CD14-positive monocyte (primary cell): ENCODE results near the gene ACP1. TPM values are rescaled to one million over a fixed set of nuclear protein-coding genes. Genes with fewer than 3 reads are reported as not detected.

ENCODE experiments used
- DNase-seq, 3 donors: peaks; one replicate each; pipeline ENCODE4 v3.0.0-alpha.2; 2011 to 2022
- H2AFZ ChIP-seq: 2 replicates; pipeline ENCODE4 v1.6.0; 2012; ENCODE audit warnings: mild to moderate bottlenecking, low read depth, low read length, inconsistent platforms; ENCODE audit not compliant: insufficient read depth, poor library complexity, severe bottlenecking
- H3K27ac ChIP-seq, 2 donors: 1 replicate in 1 of 2; 2 replicates in 1 of 2; pipeline ENCODE4 v1.5.1; 2012 to 2013; ENCODE audit warnings: low read length in 2 of 2, control low read depth in 1 of 2, inconsistent platforms in 1 of 2, low read depth in 1 of 2, mild to moderate bottlenecking in 1 of 2
- H3K27me3 ChIP-seq, 2 donors: one replicate each; pipeline versions ENCODE4 v1.6.0 to v1.6.1; 2011 to 2013; ENCODE audit warnings: low read length in 2 of 2; ENCODE audit not compliant: control insufficient read depth in 2 of 2, insufficient read depth in 2 of 2
- H3K36me3 ChIP-seq, 2 donors: replicated peaks in 1 of 2; 1 replicate in 1 of 2; 2 replicates in 1 of 2; pipeline versions ENCODE4 v1.5.1 to v1.6.1; 2012 to 2013; ENCODE audit warnings: low read length in 2 of 2, control low read depth in 1 of 2, inconsistent platforms in 1 of 2, mild to moderate bottlenecking in 1 of 2; ENCODE audit not compliant: insufficient read depth in 2 of 2, control insufficient read depth in 1 of 2
- H3K4me1 ChIP-seq, 2 donors: 1 replicate in 1 of 2; 2 replicates in 1 of 2; pipeline versions ENCODE4 v1.5.1 to v1.6.1; 2012 to 2013; ENCODE audit warnings: low read length in 2 of 2, control low read depth in 1 of 2, inconsistent platforms in 1 of 2, mild to moderate bottlenecking in 1 of 2, moderate library complexity in 1 of 2; ENCODE audit not compliant: insufficient read depth in 2 of 2, control insufficient read depth in 1 of 2
- H3K4me2 ChIP-seq: replicated peaks from 2 replicates; pipeline ENCODE3; 2012; ENCODE audit warnings: low read length, moderate library complexity, mild to moderate bottlenecking; ENCODE audit not compliant: poor library complexity, severe bottlenecking; ENCODE audit errors: extremely low read depth
- H3K4me3 ChIP-seq, 3 experiments: fragments of 200-600 bp in 1 of 3; sonication (generic) in 1 of 3; replicated peaks in 1 of 3; 1 replicate in 2 of 3; 2 replicates in 1 of 3; pipeline ENCODE4 v1.5.1; 2011 to 2013; ENCODE audit warnings: low read length in 3 of 3, mild to moderate bottlenecking in 3 of 3, control low read depth in 2 of 3, low read depth in 2 of 3, inconsistent platforms in 1 of 3, moderate library complexity in 1 of 3
- H3K79me2 ChIP-seq: 2 replicates; pipeline ENCODE4 v1.6.0; 2012; ENCODE audit warnings: mild to moderate bottlenecking, control low read depth, inconsistent platforms, low read length, moderate library complexity; ENCODE audit not compliant: insufficient read depth
- H3K9ac ChIP-seq: 2 replicates; pipeline ENCODE4 v1.6.0; 2017; ENCODE audit warnings: low read length, mild to moderate bottlenecking; ENCODE audit not compliant: insufficient read depth, poor library complexity, severe bottlenecking
- H3K9me3 ChIP-seq, 2 donors: replicated peaks in 1 of 2; 1 replicate in 1 of 2; 2 replicates in 1 of 2; pipeline versions ENCODE4 v1.5.1 to v1.6.1; 2012 to 2013; ENCODE audit warnings: low read length in 2 of 2, control low read depth in 1 of 2; ENCODE audit not compliant: control insufficient read depth in 1 of 2, insufficient read depth in 1 of 2
- H4K20me1 ChIP-seq: 2 replicates; pipeline ENCODE4 v1.6.0; 2012; ENCODE audit warnings: mild to moderate bottlenecking, low read length, control low read depth, moderate library complexity; ENCODE audit not compliant: insufficient read depth
- H3K27ac Mint-ChIP-seq, 7 donors: one replicate each; pipeline ENCODE4 v1.8.0; 2020; ENCODE audit warnings: mild to moderate bottlenecking in 7 of 7, mixed read lengths in 7 of 7, moderate library complexity in 6 of 7, inconsistent platforms in 2 of 7
- H3K27me3 Mint-ChIP-seq, 3 donors: one replicate each; pipeline ENCODE4 v1.8.0; 2021 to 2022; ENCODE audit warnings: low read depth in 3 of 3, mild to moderate bottlenecking in 3 of 3, mixed read lengths in 3 of 3, moderate library complexity in 3 of 3, inconsistent platforms in 1 of 3
- H3K36me3 Mint-ChIP-seq, 2 donors: one replicate each; pipeline ENCODE4 v1.8.0; 2020; ENCODE audit warnings: mixed read lengths in 2 of 2, inconsistent platforms in 1 of 2, mild to moderate bottlenecking in 1 of 2
- H3K4me1 Mint-ChIP-seq: one replicate; pipeline ENCODE4 v1.8.0; 2020; ENCODE audit warnings: mild to moderate bottlenecking, mixed read lengths
- H3K4me3 Mint-ChIP-seq, 2 donors: one replicate each; pipeline ENCODE4 v1.8.0; 2020; ENCODE audit warnings: mild to moderate bottlenecking in 2 of 2, mixed read lengths in 2 of 2, moderate library complexity in 1 of 2
- H3K9me3 Mint-ChIP-seq, 7 donors: one replicate each; pipeline ENCODE4 v1.8.0; 2020 to 2022; ENCODE audit warnings: mixed read lengths in 7 of 7, mild to moderate bottlenecking in 6 of 7, moderate library complexity in 6 of 7, inconsistent platforms in 2 of 7
- WGBS: methylation state at CpG from one replicate; pipeline ENCODE4 v1.1.5; 2013; ENCODE audit warnings: missing lambda C conversion rate; ENCODE audit not compliant: insufficient coverage; 5-methylcytosine and 5-hydroxymethylcytosine counted together
- intact Hi-C, 2 donors: fragments of 100-400 bp; cut with micrococcal nuclease; formaldehyde crosslinking; loops; one replicate each; pipeline versions ENCODE4 v1.15.0 to v1.15.1; 2023
- polyA plus RNA-seq, 3 donors: library from polyadenylated mRNA; depleted of rRNA in 1 of 3; unstranded in 2 of 3; stranded (reverse) in 1 of 3; fragments of 300-500 nt in 2 of 3; fragments of >200 nt in 1 of 3; fragmentation: Illumina TruSeq in 2 of 3; gene quantifications; 1 replicate in 2 of 3; 2 replicates in 1 of 3; pipeline ENCODE4 v1.2.3, GENCODE V29; 2012 to 2021
- TF ChIP-seq, protein P1 (sequence below): fragments of 200-600 bp; IDR thresholded peaks from one replicate; pipeline ENCODE4 v1.8.0; 2022; ENCODE audit warnings: antibody characterized with exemption, mild to moderate bottlenecking

ACP1 gene
- polyA plus RNA-seq, 3 donors = 51.8 to 77.0 (median 73.2) TPM

DNA sequence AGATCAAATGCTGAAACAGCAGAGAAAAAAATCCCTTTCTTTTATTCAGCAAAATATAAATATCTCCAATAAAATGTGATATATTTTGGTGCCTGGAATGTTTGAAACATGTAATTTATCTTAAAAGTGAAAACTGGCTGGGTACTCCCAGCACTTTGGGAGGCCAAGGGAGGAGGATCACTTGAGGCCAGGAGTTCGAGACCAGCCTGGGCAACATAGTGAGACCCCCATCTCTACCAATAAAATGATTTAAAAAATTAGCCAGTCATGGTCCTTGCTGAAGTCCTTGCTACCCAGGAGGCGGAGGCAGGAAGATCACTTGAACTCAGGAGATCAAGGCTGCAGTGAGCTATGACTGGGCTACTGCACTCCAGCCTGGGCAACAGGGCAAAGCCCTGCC, 9.6 kb upstream of the ACP1 start:
- no peak overlapping the region for H3K4me2 ChIP-seq
- no peak overlapping the region for H3K9ac ChIP-seq
- Mint-ChIP-seq H3K4me1 (no peaks in the 10 kb centered on the region), H3K4me3 (no peak overlapping the region), H3K36me3 (peaks cover 3 to 5% of the 10 kb centered on the region in 2 donors), H3K27ac (no peak overlapping the region), H3K9me3 (peaks cover 2 to 23% (median 17%) of the 10 kb centered on the region in 7 donors), H3K27me3 (peaks cover 0 to 2% (median 2%) of the 10 kb centered on the region in 3 donors)
- H3K79me2 ChIP-seq = no peaks in the 10 kb centered on the region
- intact Hi-C loops = no loop called here
- H2AFZ ChIP-seq = no peak overlapping the region
- no peak for DNase-seq
- H3K4me1 ChIP-seq = no peaks in the 10 kb centered on the region
- WGBS = 100% methylated on average over 1 of the region's 2 CpGs
- no peak overlapping the region for H3K27ac ChIP-seq
- no peaks in the 10 kb centered on the region for H3K27me3 ChIP-seq
- TF ChIP-seq, protein P1, sequence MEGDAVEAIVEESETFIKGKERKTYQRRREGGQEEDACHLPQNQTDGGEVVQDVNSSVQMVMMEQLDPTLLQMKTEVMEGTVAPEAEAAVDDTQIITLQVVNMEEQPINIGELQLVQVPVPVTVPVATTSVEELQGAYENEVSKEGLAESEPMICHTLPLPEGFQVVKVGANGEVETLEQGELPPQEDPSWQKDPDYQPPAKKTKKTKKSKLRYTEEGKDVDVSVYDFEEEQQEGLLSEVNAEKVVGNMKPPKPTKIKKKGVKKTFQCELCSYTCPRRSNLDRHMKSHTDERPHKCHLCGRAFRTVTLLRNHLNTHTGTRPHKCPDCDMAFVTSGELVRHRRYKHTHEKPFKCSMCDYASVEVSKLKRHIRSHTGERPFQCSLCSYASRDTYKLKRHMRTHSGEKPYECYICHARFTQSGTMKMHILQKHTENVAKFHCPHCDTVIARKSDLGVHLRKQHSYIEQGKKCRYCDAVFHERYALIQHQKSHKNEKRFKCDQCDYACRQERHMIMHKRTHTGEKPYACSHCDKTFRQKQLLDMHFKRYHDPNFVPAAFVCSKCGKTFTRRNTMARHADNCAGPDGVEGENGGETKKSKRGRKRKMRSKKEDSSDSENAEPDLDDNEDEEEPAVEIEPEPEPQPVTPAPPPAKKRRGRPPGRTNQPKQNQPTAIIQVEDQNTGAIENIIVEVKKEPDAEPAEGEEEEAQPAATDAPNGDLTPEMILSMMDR = no peak
- H3K36me3 ChIP-seq = no peaks in the 10 kb centered on the region
- H3K4me3 ChIP-seq = no peak overlapping the region
- peaks cover 14 to 15% of the 10 kb centered on the region in 2 donors for H3K9me3 ChIP-seq
- H4K20me1 ChIP-seq = no peaks in the 10 kb centered on the region

GRCh38 chr2:256094-256493, 8.7 kb upstream of the ACP1 start:
- peaks cover 0 to 2% (median 2%) of the 10 kb centered on the region in 3 donors for H3K27me3 Mint-ChIP-seq
- no peak overlapping the region for H3K9ac ChIP-seq
- no peak for DNase-seq
- TF ChIP-seq, protein P1 = no peak
- H2AFZ ChIP-seq = no peak overlapping the region
- no peaks in the 10 kb centered on the region for H3K79me2 ChIP-seq
- no peaks in the 10 kb centered on the region for H3K4me1 Mint-ChIP-seq
- H3K4me2 ChIP-seq = no peak overlapping the region
- no peaks in the 10 kb centered on the region for H3K36me3 ChIP-seq
- H3K27ac ChIP-seq = no peak overlapping the region
- intact Hi-C loops = no loop called here
- no peaks in the 10 kb centered on the region for H3K4me1 ChIP-seq
- H4K20me1 ChIP-seq = no peaks in the 10 kb centered on the region
- peaks cover 14 to 15% of the 10 kb centered on the region in 2 donors for H3K9me3 ChIP-seq
- H3K4me3 Mint-ChIP-seq = no peak overlapping the region
- WGBS = no CpG with 5 or more reads among the region's 3 CpGs
- H3K27me3 ChIP-seq = no peaks in the 10 kb centered on the region
- no peak overlapping the region for H3K4me3 ChIP-seq
- no peak overlapping the region for H3K27ac Mint-ChIP-seq
- peaks cover 3 to 5% of the 10 kb centered on the region in 2 donors for H3K36me3 Mint-ChIP-seq
- H3K9me3 Mint-ChIP-seq = peaks cover 2 to 23% (median 19%) of the 10 kb centered on the region in 7 donors
